COLO829 (cell line): ENCODE measurements around the gene STYX.

ENCODE experiments used
- DNase-seq: peaks from one replicate; pipeline ENCODE4 v3.0.0; 2012; ENCODE audit warnings: low spot score

Gene STYX

DNA sequence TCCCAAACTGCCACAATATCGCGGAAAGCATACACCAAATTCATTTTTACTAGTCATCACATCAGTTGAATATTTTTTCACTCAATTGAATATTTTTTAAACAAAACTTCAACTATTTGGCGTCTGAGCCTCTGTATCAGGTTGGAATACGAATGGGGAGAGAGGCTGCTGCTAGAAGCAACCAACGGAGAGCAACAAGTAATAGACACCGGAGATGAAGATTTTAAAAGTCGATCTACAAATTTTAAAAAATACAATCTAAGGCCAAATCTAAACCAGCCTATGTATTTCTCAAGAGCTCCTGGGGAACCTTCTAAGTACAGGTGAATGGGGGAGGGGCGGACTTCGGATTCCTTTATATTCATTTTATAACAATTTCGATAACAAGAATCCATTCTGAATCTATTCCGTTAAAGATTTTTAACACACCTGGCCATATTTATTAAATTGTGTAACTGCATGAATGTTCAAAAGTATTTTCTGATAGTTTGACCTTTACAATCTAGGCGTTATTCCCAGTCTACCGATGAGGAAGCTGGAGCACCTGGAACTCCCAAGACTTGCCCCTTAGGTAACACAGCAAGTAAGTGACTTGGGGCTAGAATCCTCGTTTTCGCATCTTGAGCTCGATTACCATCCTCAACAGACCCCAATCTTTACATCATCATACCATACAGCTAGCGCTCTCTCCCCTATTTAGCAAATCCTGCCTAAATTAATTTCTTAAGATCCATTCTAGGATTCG, 60.2 kb downstream of the STYX start:
- DNase-seq = no peak

- DNase-seq = no peak
Observed at GRCh38 chr14:52790756-52791222, 60.8 kb downstream of the STYX start.

- peak; percentile 88 for DNase-seq
Observed at GRCh38 chr14:52791223-52792096, 61.5 kb downstream of the STYX start, which contains the start of gene GNPNAT1. GNPNAT1 (minus strand) TSS chr14:52791607; CDS start chr14:52784650, 6,957 bp downstream.

GRCh38 chr14:52792097-52792415, 62.1 kb downstream of the STYX start:
- DNase-seq = no peak

- DNase-seq = no peak
Observed at GRCh38 chr14:52793061-52793460, 63.1 kb downstream of the STYX start.

DNA sequence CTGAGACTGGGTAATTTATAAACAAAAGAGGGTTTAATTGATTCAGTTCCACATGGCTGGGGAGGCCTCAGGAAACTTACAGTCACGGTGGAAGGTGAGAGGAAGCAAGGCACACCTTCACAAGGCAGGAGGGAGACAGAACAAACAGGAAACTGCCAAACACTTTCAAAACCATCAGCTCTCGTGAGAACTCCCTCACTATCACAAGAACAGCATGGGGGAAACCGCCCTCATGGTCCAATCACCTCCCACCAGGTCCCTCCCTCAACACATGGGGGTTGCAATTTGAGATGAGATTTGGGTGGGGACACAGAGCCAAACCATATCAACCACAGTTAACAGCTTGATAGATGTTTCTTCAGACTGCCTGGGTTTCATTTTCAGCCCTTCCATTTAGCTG, 67.7 kb downstream of the STYX start:
- no peak for DNase-seq

GRCh38 chr14:52798826-52799225, 68.9 kb downstream of the STYX start:
- no peak for DNase-seq

GRCh38 chr14:52801014-52801712, 71.2 kb downstream of the STYX start:
- no peak for DNase-seq

DNA sequence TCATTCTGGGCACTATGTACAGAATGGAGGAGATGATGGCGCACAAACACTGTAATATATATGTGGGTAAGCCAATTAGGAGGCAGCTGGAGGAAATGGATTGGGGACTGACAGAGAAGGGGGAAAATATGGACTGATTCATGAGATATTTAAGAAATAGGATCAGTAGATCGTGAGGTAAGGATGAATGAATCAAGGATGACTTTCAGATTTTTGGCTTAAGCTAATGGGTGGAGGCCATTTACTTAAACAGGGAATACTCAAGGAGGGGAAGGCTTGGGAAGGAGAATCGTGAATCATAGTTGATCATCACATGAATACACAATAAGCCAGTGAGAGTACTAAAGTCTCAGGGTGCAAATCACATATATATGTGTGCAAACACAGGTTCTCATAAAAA, 72.6 kb downstream of the STYX start:
- no peak for DNase-seq

DNA sequence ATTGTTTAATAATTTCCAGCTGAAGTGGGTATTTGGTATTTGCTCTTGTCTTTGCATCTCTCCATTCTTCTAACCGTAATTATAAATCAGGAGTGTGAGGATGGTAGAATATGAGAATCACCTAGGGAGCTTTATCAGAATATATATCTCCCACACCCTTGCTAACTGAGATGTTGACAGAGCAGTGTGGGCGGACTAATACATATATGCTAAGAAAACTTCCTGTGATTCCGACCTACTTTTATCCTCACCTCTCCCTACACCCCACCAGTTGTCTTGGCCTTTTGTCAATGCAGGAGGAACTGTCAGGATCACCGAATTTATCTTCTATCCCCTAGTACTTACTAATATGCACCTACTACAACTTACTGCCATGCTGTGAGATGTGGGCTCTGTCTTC, 76.1 kb downstream of the STYX start:
- DNase-seq = no peak

DNA sequence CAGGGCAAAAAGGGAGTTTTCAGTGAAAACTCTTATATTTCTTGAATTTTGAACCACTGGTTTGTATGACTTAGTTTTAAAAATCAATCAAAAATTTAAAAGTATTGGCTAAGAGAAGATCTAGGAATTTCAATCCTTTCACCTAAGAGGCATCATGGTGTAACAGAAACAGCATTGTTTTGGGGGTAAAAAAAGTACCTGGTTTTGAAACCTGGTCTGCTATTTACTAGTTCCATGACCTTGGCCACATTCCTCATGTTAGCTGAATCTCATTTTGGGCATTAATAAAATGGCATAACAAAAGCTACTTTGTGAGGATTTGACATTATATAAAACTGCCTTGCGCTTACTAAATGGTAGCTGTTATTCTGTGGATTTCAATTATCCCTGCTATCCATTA, 78.1 kb downstream of the STYX start:
- peak; percentile 42 for DNase-seq

GRCh38 chr14:52821805-52822250, 91.9 kb downstream of the STYX start:
- no peak for DNase-seq

DNA sequence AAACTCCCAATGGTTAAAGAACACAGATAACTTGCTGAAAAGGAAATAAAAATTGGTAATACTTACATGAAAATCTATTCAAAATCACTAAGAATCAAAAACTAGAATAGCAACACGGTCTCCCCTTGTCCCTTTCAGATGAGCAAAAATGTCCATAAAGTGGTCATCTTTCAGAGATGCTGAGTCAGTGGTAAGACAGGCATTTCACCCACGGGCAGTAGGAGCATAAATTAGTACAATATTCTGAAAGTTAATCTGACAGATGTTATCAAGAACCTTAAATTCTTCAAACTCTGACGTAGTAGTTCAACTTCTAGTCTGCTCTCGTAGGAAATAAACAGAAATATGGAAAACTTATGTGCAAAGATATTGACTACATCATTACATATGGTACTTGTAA, 94.5 kb downstream of the STYX start:
- no peak for DNase-seq
